Activated CD4-positive, alpha-beta T cell treated with anti-CD3 and anti-CD28 coated beads, Interleukin-2, amount 10 ng/mL, durations not matched to agents 24 days and 14 days (primary cell): Measurements from ENCODE around the gene DLL1. TPM values are rescaled to one million over a fixed set of nuclear protein-coding genes. Genes with fewer than 3 reads are reported as not detected.

ENCODE experiments used
- DNase-seq: peaks from one replicate; pipeline ENCODE4 v3.0.0; 2022
- H3K27ac Mint-ChIP-seq: one replicate; pipeline ENCODE4 v1.8.0; 2022; ENCODE audit warnings: mild to moderate bottlenecking, mixed read lengths
- H3K27me3 Mint-ChIP-seq: one replicate; pipeline ENCODE4 v1.8.0; 2022; ENCODE audit warnings: mixed read lengths
- H3K36me3 Mint-ChIP-seq: one replicate; pipeline ENCODE4 v1.8.0; 2022; ENCODE audit warnings: low read depth, mild to moderate bottlenecking, mixed read lengths
- H3K4me1 Mint-ChIP-seq: one replicate; pipeline ENCODE4 v1.8.0; 2021; ENCODE audit warnings: mixed read lengths
- H3K4me3 Mint-ChIP-seq: one replicate; pipeline ENCODE4 v1.8.0; 2022; ENCODE audit warnings: mild to moderate bottlenecking, moderate library complexity, mixed read lengths
- H3K9me3 Mint-ChIP-seq: one replicate; pipeline ENCODE4 v1.8.0; 2021; ENCODE audit warnings: mixed read lengths
- intact Hi-C: fragments of 100-400 bp; cut with micrococcal nuclease; formaldehyde crosslinking; loops from one replicate; pipeline ENCODE4 v1.15.1; 2023
- total RNA-seq: library from RNA; stranded (reverse); gene quantifications from 2 replicates; pipeline ENCODE4 v1.2.3, GENCODE V29; 2022

Gene DLL1
- total RNA-seq, 1 donor from 2014 or later: not detected

- no peak for DNase-seq
- Mint-ChIP-seq H3K4me3 (no peak overlapping the region), H3K27ac (no peak overlapping the region), H3K4me1 (no peaks in the 10 kb centered on the region), H3K27me3 (peaks cover 32% of the 10 kb centered on the region), H3K9me3 (no peaks in the 10 kb centered on the region), H3K36me3 (no peaks in the 10 kb centered on the region)
- intact Hi-C loops: no loop called here
These were observed 27.5 kb downstream of the DLL1 start for GRCh38 chr6:170263410-170263809.

- intact Hi-C loops: no loop called here
- H3K27me3 Mint-ChIP-seq: peaks cover 26% of the 10 kb centered on the region
- H3K4me3 Mint-ChIP-seq: no peak overlapping the region
These were observed 28.3 kb downstream of the DLL1 start for GRCh38 chr6:170262489-170263088.

GRCh38 chr6:170261643-170262488 lies 29.0 kb downstream of the DLL1 start:
- Mint-ChIP-seq H3K9me3 (no peaks in the 10 kb centered on the region), H3K36me3 (no peaks in the 10 kb centered on the region), H3K4me3 (no peak overlapping the region), H3K27ac (no peak overlapping the region), H3K4me1 (no peaks in the 10 kb centered on the region), H3K27me3 (peaks cover 30% of the 10 kb centered on the region)
- intact Hi-C loops: no loop called here
- no peak for DNase-seq

More at GRCh38 chr6:170262489-170263088, 28.3 kb downstream of the DLL1 start:
- Mint-ChIP-seq H3K27ac (no peak overlapping the region), H3K9me3 (no peaks in the 10 kb centered on the region), H3K4me1 (no peaks in the 10 kb centered on the region), H3K36me3 (no peaks in the 10 kb centered on the region)
- DNase-seq: no peak

GRCh38 chr6:170260686-170261085 lies 30.2 kb downstream of the DLL1 start:
- no peak overlapping the region for H3K4me3 Mint-ChIP-seq
- no peak for DNase-seq
- H3K27me3 Mint-ChIP-seq: peaks cover 24% of the 10 kb centered on the region
- H3K36me3 Mint-ChIP-seq: no peaks in the 10 kb centered on the region
- H3K4me1 Mint-ChIP-seq: no peaks in the 10 kb centered on the region
- intact Hi-C loops: no loop called here
- no peak overlapping the region for H3K27ac Mint-ChIP-seq
- no peaks in the 10 kb centered on the region for H3K9me3 Mint-ChIP-seq

- no peak overlapping the region for H3K27ac Mint-ChIP-seq
- no peak for DNase-seq
- H3K36me3 Mint-ChIP-seq: no peaks in the 10 kb centered on the region
- H3K27me3 Mint-ChIP-seq: peaks cover 14% of the 10 kb centered on the region
- intact Hi-C loops: no loop called here
- H3K4me1 Mint-ChIP-seq: no peaks in the 10 kb centered on the region
- H3K4me3 Mint-ChIP-seq: no peak overlapping the region
- H3K9me3 Mint-ChIP-seq: no peaks in the 10 kb centered on the region
These were observed 31.6 kb downstream of the DLL1 start for GRCh38 chr6:170259278-170259677.

GRCh38 chr6:170258407-170258806 lies 32.5 kb downstream of the DLL1 start:
- H3K4me3 Mint-ChIP-seq: no peak overlapping the region
- H3K9me3 Mint-ChIP-seq: no peaks in the 10 kb centered on the region
- DNase-seq: no peak
- no peaks in the 10 kb centered on the region for H3K36me3 Mint-ChIP-seq
- peaks cover 11% of the 10 kb centered on the region for H3K27me3 Mint-ChIP-seq
- H3K27ac Mint-ChIP-seq: no peak overlapping the region
- intact Hi-C loops: no loop called here
- H3K4me1 Mint-ChIP-seq: no peaks in the 10 kb centered on the region

GRCh38 chr6:170257376-170257775 lies 33.5 kb downstream of the DLL1 start:
- Mint-ChIP-seq H3K27ac (no peak overlapping the region), H3K27me3 (peaks cover 8% of the 10 kb centered on the region), H3K9me3 (no peaks in the 10 kb centered on the region), H3K4me3 (no peak overlapping the region), H3K36me3 (no peaks in the 10 kb centered on the region), H3K4me1 (no peaks in the 10 kb centered on the region)
- intact Hi-C loops: no loop called here
- no peak for DNase-seq

GRCh38 chr6:170256641-170257040 lies 34.2 kb downstream of the DLL1 start:
- H3K4me3 Mint-ChIP-seq: no peak overlapping the region
- H3K36me3 Mint-ChIP-seq: no peaks in the 10 kb centered on the region
- no peak for DNase-seq
- H3K27me3 Mint-ChIP-seq: peaks cover 8% of the 10 kb centered on the region
- no peak overlapping the region for H3K27ac Mint-ChIP-seq
- no peaks in the 10 kb centered on the region for H3K4me1 Mint-ChIP-seq
- intact Hi-C loops: no loop called here
- H3K9me3 Mint-ChIP-seq: no peaks in the 10 kb centered on the region

- H3K4me1 Mint-ChIP-seq: no peaks in the 10 kb centered on the region
These were observed 35.3 kb downstream of the DLL1 start for GRCh38 chr6:170255426-170256125.

GRCh38 chr6:170254315-170255213 lies 36.3 kb downstream of the DLL1 start:
- no peak overlapping the region for H3K4me3 Mint-ChIP-seq
- no peaks in the 10 kb centered on the region for H3K36me3 Mint-ChIP-seq
- no peaks in the 10 kb centered on the region for H3K9me3 Mint-ChIP-seq
- H3K27me3 Mint-ChIP-seq: peaks cover 8% of the 10 kb centered on the region
- DNase-seq: no peak
- intact Hi-C loops: no loop called here
- H3K27ac Mint-ChIP-seq: no peak overlapping the region
- H3K4me1 Mint-ChIP-seq: no peaks in the 10 kb centered on the region

More at GRCh38 chr6:170255426-170256125, 35.3 kb downstream of the DLL1 start:
- H3K36me3 Mint-ChIP-seq: no peaks in the 10 kb centered on the region
- no peak for DNase-seq
- H3K27me3 Mint-ChIP-seq: peaks cover 8% of the 10 kb centered on the region
- H3K9me3 Mint-ChIP-seq: no peaks in the 10 kb centered on the region
- intact Hi-C loops: no loop called here
- H3K27ac Mint-ChIP-seq: no peak overlapping the region
- H3K4me3 Mint-ChIP-seq: no peak overlapping the region

- Mint-ChIP-seq H3K27me3 (peaks cover 6% of the 10 kb centered on the region), H3K4me3 (no peak overlapping the region), H3K4me1 (no peaks in the 10 kb centered on the region), H3K27ac (no peak overlapping the region), H3K9me3 (no peaks in the 10 kb centered on the region), H3K36me3 (no peaks in the 10 kb centered on the region)
- no peak for DNase-seq
- intact Hi-C loops: no loop called here
These were observed 37.0 kb downstream of the DLL1 start for GRCh38 chr6:170253910-170254269.

GRCh38 chr6:170253226-170253909 lies 37.5 kb downstream of the DLL1 start:
- H3K4me1 Mint-ChIP-seq: no peaks in the 10 kb centered on the region
- no peak overlapping the region for H3K27ac Mint-ChIP-seq
- no peak overlapping the region for H3K4me3 Mint-ChIP-seq
- intact Hi-C loops: no loop called here
- H3K9me3 Mint-ChIP-seq: no peaks in the 10 kb centered on the region
- DNase-seq: no peak
- no peaks in the 10 kb centered on the region for H3K36me3 Mint-ChIP-seq
- peaks cover 4% of the 10 kb centered on the region for H3K27me3 Mint-ChIP-seq
